Caco-2 (cell line): ENCODE results near the gene JAML. TPM values are rescaled to one million over a fixed set of nuclear protein-coding genes. Genes with fewer than 3 reads are reported as not detected.

Experiments
- BruUV-seq: library from RNA; stranded (reverse); fragments of 400-500 nt; replicated peaks from 2 replicates; lab custom pipeline; 2021; lab: Mats Ljungman, UMichigan
- CTCF ChIA-PET: fragments of 300-600 bp; sonication (Branson Sonifier 250); formaldehyde crosslinking; loops from one replicate; lab custom pipeline; 2022; ENCODE audit warnings: antibody characterized with exemption; lab: Charles Lee
- POLR2A ChIA-PET: fragments of 300-600 bp; sonication (Branson Sonifier 250); formaldehyde crosslinking; loops from one replicate; lab custom pipeline; 2022; ENCODE audit warnings: antibody characterized with exemption; lab: Charles Lee
- DNase-seq, 2 experiments: peaks; one replicate each; pipeline versions ENCODE4 v3.0.0 to v3.0.0-alpha.2; 2020 to 2022
- H3K27me3 ChIP-seq: replicated peaks from 2 replicates; pipeline ENCODE4 v1.6.0; 2011; ENCODE audit warnings: low read length; ENCODE audit not compliant: control insufficient read depth, insufficient read depth
- H3K36me3 ChIP-seq: 2 replicates; pipeline ENCODE4 v1.5.1; 2011; ENCODE audit warnings: low read length; ENCODE audit not compliant: control insufficient read depth, insufficient read depth
- H3K4me1 ChIP-seq: fragments of 250-450 bp; sonication (Bioruptor Pico); 2 replicates; pipeline ENCODE4 v1.5.1; 2020; ENCODE audit warnings: mild to moderate bottlenecking
- H3K4me3 ChIP-seq: 2 replicates; pipeline ENCODE4 v1.5.1; 2011; ENCODE audit warnings: low read depth, mild to moderate bottlenecking, control low read depth, low read length
- H3K9me3 ChIP-seq: fragments of 250-450 bp; sonication (Bioruptor Pico); 2 replicates; pipeline ENCODE4 v1.5.1; 2020; ENCODE audit warnings: mild to moderate bottlenecking, moderate library complexity
- H3K27ac Mint-ChIP-seq: one replicate; pipeline ENCODE4 v1.8.0; 2022; ENCODE audit warnings: mixed read lengths; ENCODE audit not compliant: unreplicated experiment
- H3K27me3 Mint-ChIP-seq: one replicate; pipeline ENCODE4 v1.8.0; 2022; ENCODE audit warnings: mixed read lengths; ENCODE audit not compliant: insufficient read depth, unreplicated experiment
- H3K36me3 Mint-ChIP-seq: one replicate; pipeline ENCODE4 v1.8.0; 2022; ENCODE audit warnings: mild to moderate bottlenecking, mixed read lengths; ENCODE audit not compliant: insufficient read depth, unreplicated experiment
- H3K4me1 Mint-ChIP-seq: one replicate; pipeline ENCODE4 v1.8.0; 2022; ENCODE audit warnings: low read depth, mixed read lengths; ENCODE audit not compliant: unreplicated experiment
- H3K4me3 Mint-ChIP-seq: one replicate; pipeline ENCODE4 v1.8.0; 2022; ENCODE audit warnings: mild to moderate bottlenecking, moderate library complexity, mixed read lengths; ENCODE audit not compliant: unreplicated experiment
- H3K9me3 Mint-ChIP-seq: one replicate; pipeline ENCODE4 v1.8.0; 2022; ENCODE audit warnings: mixed read lengths; ENCODE audit not compliant: unreplicated experiment
- intact Hi-C: fragments of 100-400 bp; cut with micrococcal nuclease; formaldehyde crosslinking; loops from one replicate; pipeline ENCODE4 v1.10.0; 2022; ENCODE audit not compliant: unreplicated experiment
- total RNA-seq: library from RNA; stranded (reverse); gene quantifications from 2 replicates; pipeline ENCODE4 v1.2.3, GENCODE V29; 2022
- TF ChIP-seq, protein P1 (sequence below), 2 experiments: fragments of 200-600 bp in 1 of 2; IDR thresholded peaks; 1 replicate in 1 of 2; 2 replicates in 1 of 2; pipeline versions ENCODE4 v1.5.1 to v1.8.0; 2011 to 2022; ENCODE audit warnings: antibody characterized with exemption in 1 of 2, control low read depth in 1 of 2, inconsistent platforms in 1 of 2, low read depth in 1 of 2, low read length in 1 of 2, mild to moderate bottlenecking in 1 of 2, moderate library complexity in 1 of 2; ENCODE audit not compliant: insufficient read depth in 1 of 2, severe bottlenecking in 1 of 2, unreplicated experiment in 1 of 2

The JAML gene
- total RNA-seq, 1 experiment from 2014 or later, result 8.9 TPM

DNA sequence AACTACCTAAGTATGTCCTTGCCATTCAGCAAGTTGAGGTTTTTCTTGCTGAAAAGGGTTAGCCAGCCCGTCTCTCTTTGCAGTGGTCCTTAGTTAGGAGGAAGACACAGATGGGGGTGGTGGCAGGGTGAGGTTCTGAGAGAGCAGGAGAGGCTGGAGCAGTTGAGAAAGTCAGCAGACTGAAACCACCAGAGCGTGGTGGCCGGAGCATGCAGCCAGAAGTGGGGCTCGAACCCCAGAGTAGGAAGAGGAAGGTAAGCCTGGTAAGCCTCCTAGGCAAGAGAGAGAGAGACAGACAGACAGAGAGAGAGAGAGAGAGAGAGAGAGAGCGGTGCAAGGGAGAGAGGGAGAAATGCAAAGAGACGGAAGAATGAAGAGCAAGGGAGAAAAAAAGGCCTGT lies 63.0 kb downstream of the JAML start:
- intact Hi-C loops, result no loop called here
- no peak for DNase-seq
- no peaks in the 10 kb centered on the region; the same call in 1 of the 2 replicates for H3K27me3 ChIP-seq
- no peak overlapping the region for H3K4me3 ChIP-seq
- no TSS peak for BruUV-seq
- Mint-ChIP-seq H3K27me3 (peaks cover 12% of the 10 kb centered on the region), H3K27ac (no peak overlapping the region), H3K9me3 (no peaks in the 10 kb centered on the region), H3K36me3 (no peaks in the 10 kb centered on the region), H3K4me1 (peaks cover 8% of the 10 kb centered on the region), H3K4me3 (no peak overlapping the region)
- POLR2A ChIA-PET, result no interaction called here
- no peaks in the 10 kb centered on the region for H3K9me3 ChIP-seq
- TF ChIP-seq, protein P1, sequence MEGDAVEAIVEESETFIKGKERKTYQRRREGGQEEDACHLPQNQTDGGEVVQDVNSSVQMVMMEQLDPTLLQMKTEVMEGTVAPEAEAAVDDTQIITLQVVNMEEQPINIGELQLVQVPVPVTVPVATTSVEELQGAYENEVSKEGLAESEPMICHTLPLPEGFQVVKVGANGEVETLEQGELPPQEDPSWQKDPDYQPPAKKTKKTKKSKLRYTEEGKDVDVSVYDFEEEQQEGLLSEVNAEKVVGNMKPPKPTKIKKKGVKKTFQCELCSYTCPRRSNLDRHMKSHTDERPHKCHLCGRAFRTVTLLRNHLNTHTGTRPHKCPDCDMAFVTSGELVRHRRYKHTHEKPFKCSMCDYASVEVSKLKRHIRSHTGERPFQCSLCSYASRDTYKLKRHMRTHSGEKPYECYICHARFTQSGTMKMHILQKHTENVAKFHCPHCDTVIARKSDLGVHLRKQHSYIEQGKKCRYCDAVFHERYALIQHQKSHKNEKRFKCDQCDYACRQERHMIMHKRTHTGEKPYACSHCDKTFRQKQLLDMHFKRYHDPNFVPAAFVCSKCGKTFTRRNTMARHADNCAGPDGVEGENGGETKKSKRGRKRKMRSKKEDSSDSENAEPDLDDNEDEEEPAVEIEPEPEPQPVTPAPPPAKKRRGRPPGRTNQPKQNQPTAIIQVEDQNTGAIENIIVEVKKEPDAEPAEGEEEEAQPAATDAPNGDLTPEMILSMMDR (IDR thresholded peaks at IDR 0.05; ENCODE audit: insufficient read depth in 1 of 2, low read depth in 1 of 2, low read length in 1 of 2, severe bottlenecking in 1 of 2, unreplicated experiment in 1 of 2), result no peak
- CTCF ChIA-PET, result interaction anchor here (0.6 kb wide), 1 partner anchor 9 kb away, joined by 3 read pairs; the partner anchor contains the start of gene SCN4B
- no peaks in the 10 kb centered on the region for H3K36me3 ChIP-seq
- H3K4me1 ChIP-seq, result 0 out of 2 replicates have a peak, but pooled peaks cover 2% of the 10 kb centered on the region

DNA sequence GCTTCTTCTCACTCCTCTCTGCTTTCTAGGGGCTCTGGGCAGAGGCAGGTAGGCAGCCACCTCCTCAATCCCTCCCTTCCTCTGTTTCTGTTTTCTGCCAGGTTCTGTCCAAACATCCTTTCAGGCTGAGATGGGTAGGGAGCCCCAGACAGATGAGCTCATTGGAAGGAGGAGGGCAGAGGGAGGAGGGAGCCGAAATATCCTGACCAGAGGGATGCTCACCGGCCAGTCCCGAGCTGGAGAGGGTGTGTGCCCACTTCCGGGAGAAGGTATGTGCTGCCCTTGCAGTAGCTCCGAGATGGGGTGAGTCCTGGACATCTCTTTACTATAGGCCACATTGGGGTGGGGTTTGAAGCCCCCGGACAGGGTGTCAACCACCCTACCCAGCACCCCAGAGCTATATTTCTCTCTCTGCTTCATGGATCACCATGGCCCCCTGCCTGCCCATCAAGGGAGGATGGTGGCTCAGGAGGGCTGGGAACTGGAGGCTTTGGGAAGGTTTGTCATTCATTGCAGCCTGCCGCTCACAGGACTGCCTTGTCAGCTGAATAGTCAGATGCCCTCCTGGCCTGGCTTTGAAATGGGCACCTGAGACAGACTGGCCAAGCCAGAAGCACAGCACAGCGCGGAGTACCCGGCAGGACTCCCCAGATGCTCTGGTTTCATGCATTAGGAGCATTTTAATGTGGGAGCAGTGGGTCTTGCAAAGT lies 67.5 kb downstream of the JAML start:
- Histone ChIP-seq H3K4me1 (0 out of 2 replicates have a peak, but pooled peaks cover 10% of the 10 kb centered on the region), H3K27me3 (peaks cover 2% of the 10 kb centered on the region; the same call in 1 of the 2 replicates), H3K9me3 (no peaks in the 10 kb centered on the region), H3K4me3 (no peak overlapping the region), H3K36me3 (no peaks in the 10 kb centered on the region)
- CTCF ChIA-PET, result interaction anchor here (0.6 to 3.3 kb wide), 5 partner anchors 7 to 24 kb away, joined by 3 to 37 read pairs (median 3); no protein-coding TSS in a partner anchor
- Mint-ChIP-seq H3K4me1 (no peaks in the 10 kb centered on the region), H3K27ac (no peak overlapping the region), H3K36me3 (no peaks in the 10 kb centered on the region), H3K4me3 (no peak overlapping the region), H3K9me3 (no peaks in the 10 kb centered on the region), H3K27me3 (peaks cover 33% of the 10 kb centered on the region)
- POLR2A ChIA-PET, result no interaction called here
- intact Hi-C loops, result no loop called here
- TF ChIP-seq, protein P1 (IDR thresholded peaks at IDR 0.05; ENCODE audit: insufficient read depth in 1 of 2, low read depth in 1 of 2, low read length in 1 of 2, severe bottlenecking in 1 of 2, unreplicated experiment in 1 of 2), result peak in 1 of 2 experiments; percentile 4
- no peak for DNase-seq
- no TSS peak for BruUV-seq

DNA sequence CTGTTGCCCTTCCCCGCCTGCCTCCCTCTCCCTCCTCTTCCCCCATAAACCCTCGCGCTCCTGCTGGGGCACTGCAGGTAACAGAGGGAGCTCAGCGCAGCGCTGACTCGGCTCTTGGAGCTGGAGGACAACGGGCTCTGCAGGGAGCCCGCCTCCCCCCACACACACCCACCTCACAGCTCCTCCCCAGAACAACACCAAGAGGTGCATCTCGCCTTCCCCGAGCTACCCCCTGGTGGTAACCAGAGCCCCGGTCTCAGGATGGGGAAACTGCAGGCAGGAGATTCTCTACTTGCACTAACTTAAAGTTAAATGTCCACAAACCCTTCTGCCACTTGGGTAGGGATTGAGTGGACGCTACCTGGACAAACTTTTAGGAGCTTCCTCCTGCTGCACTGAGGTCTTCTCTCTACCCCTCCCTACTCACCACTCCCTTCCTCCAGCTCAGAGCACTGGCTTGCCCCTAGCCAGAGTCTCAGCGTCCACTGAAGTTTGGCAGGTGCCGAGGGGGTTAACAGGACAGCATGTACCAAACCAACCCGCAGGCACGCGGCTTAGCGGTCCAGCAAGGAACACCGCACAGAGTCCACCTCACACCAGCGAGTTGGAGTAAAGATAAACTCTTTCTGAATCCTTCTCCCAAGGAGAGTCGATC lies 68.2 kb downstream of the JAML start:
- Mint-ChIP-seq H3K27me3 (peaks cover 33% of the 10 kb centered on the region), H3K9me3 (no peaks in the 10 kb centered on the region), H3K36me3 (no peaks in the 10 kb centered on the region), H3K4me3 (peak overlapping the region; percentile 53), H3K27ac (no peak overlapping the region), H3K4me1 (no peaks in the 10 kb centered on the region)
- 0 out of 2 replicates have a peak, but pooled peaks cover 10% of the 10 kb centered on the region for H3K4me1 ChIP-seq
- peaks cover 2% of the 10 kb centered on the region for H3K27me3 ChIP-seq
- no TSS peak for BruUV-seq
- no peaks in the 10 kb centered on the region for H3K9me3 ChIP-seq
- no peak overlapping the region for H3K4me3 ChIP-seq
- POLR2A ChIA-PET, result no interaction called here
- TF ChIP-seq, protein P1 (IDR thresholded peaks at IDR 0.05; ENCODE audit: insufficient read depth in 1 of 2, low read depth in 1 of 2, low read length in 1 of 2, severe bottlenecking in 1 of 2, unreplicated experiment in 1 of 2), result peak; percentile 6 to 36
- CTCF ChIA-PET, result interaction anchor here (0.6 to 3.3 kb wide), 8 partner anchors 8 to 416 kb away, joined by 3 to 37 read pairs (median 4); partner anchors contain the start of gene ARCN1
- DNase-seq, result peak in 1 of 2 experiments; percentile 58
- no peaks in the 10 kb centered on the region for H3K36me3 ChIP-seq
- intact Hi-C loops, result no loop called here
